B cell (primary cell): ENCODE results near the gene PSD. TPM values are rescaled to one million over a fixed set of nuclear protein-coding genes. Genes with fewer than 3 reads are reported as not detected.

Experiments used
- ATAC-seq: fragments of 200-7000 bp; cut with Tn5 transposase; one replicate; pipeline ENCODE4 v1.10.0; 2021; ENCODE audit warnings: low read depth, mild to moderate bottlenecking, moderate number of reproducible peaks, moderate library complexity
- CTCF ChIA-PET: fragments of 350-600 bp; sonication (Branson Sonifier 250); formaldehyde crosslinking; loops from one replicate; lab custom pipeline; 2021; ENCODE audit warnings: antibody characterized with exemption, inconsistent platforms; lab: Charles Lee
- POLR2A ChIA-PET: fragments of 350-600 bp; sonication (Branson Sonifier 250); formaldehyde crosslinking; loops from one replicate; lab custom pipeline; 2021; ENCODE audit warnings: antibody characterized with exemption; lab: Charles Lee
- DNase-seq: peaks from one replicate; pipeline ENCODE4 v3.0.0; 2013
- H2AFZ ChIP-seq: 2 replicates; pipeline ENCODE4 v1.6.1; 2012; ENCODE audit warnings: mild to moderate bottlenecking, low read depth, low read length; ENCODE audit not compliant: insufficient read depth, poor library complexity, severe bottlenecking
- H3K27ac ChIP-seq, 2 donors: 1 replicate in 1 of 2; 2 replicates in 1 of 2; pipeline ENCODE4 v1.5.1; 2012 to 2013; ENCODE audit warnings: low read length in 2 of 2, mild to moderate bottlenecking in 2 of 2, moderate library complexity in 1 of 2
- H3K27me3 ChIP-seq, 4 experiments: fragments of 200-600 bp in 1 of 4; sonication (generic) in 1 of 4; replicated peaks in 1 of 4; 1 replicate in 2 of 4; 2 replicates in 2 of 4; pipeline versions ENCODE4 v1.6.1 to v1.7.0; 2013 to 2016; ENCODE audit warnings: low read length in 3 of 4, mild to moderate bottlenecking in 2 of 4, mixed read lengths in 1 of 4, moderate library complexity in 1 of 4; ENCODE audit not compliant: insufficient read depth in 4 of 4, control insufficient read depth in 3 of 4; ENCODE audit errors: control extremely low read depth in 1 of 4
- H3K36me3 ChIP-seq, 2 experiments: replicated peaks in 1 of 2; 1 replicate in 1 of 2; 2 replicates in 1 of 2; pipeline versions ENCODE4 v1.6.1 to v1.7.1; 2013; ENCODE audit warnings: low read length in 1 of 2; ENCODE audit not compliant: insufficient read depth in 2 of 2, control insufficient read depth in 1 of 2; ENCODE audit errors: control extremely low read depth in 1 of 2, extremely low read depth in 1 of 2
- H3K4me1 ChIP-seq, 2 donors: fragments of 200-600 bp in 1 of 2; sonication (generic) in 1 of 2; 1 replicate in 1 of 2; 2 replicates in 1 of 2; pipeline versions ENCODE4 v1.5.1 to v1.6.1; 2013 to 2017; ENCODE audit warnings: low read length in 2 of 2; ENCODE audit not compliant: control insufficient read depth in 2 of 2, insufficient read depth in 2 of 2
- H3K4me2 ChIP-seq: replicated peaks from 2 replicates; pipeline ENCODE3; 2012; ENCODE audit warnings: mild to moderate bottlenecking, low read depth, low read length; ENCODE audit not compliant: poor library complexity, severe bottlenecking
- H3K4me3 ChIP-seq, 5 experiments: fragments of 200-600 bp in 1 of 5; sonication (generic) in 1 of 5; 1 replicate in 3 of 5; 2 replicates in 2 of 5; pipeline versions ENCODE4 v1.5.1 to v1.7.0; 2011 to 2016; ENCODE audit warnings: low read length in 4 of 5, mild to moderate bottlenecking in 4 of 5, low read depth in 2 of 5, control low read depth in 1 of 5, moderate library complexity in 1 of 5; ENCODE audit not compliant: insufficient read depth in 1 of 5; ENCODE audit errors: control extremely low read depth in 1 of 5, extremely low read depth in 1 of 5
- H3K79me2 ChIP-seq: fragments of 200-600 bp; sonication (generic); one replicate; pipeline ENCODE4 v1.6.0; 2016; ENCODE audit warnings: low read length; ENCODE audit not compliant: control insufficient read depth, insufficient read depth
- H3K9ac ChIP-seq: fragments of 200-600 bp; sonication (generic); 2 replicates; pipeline ENCODE4 v1.6.1; 2017; ENCODE audit warnings: mild to moderate bottlenecking, low read length, moderate library complexity
- H3K9me3 ChIP-seq, 3 donors: one replicate each; pipeline versions ENCODE4 v1.6.1 to v1.7.1; 2013; ENCODE audit warnings: low read length in 2 of 3; ENCODE audit not compliant: control insufficient read depth in 2 of 3, insufficient read depth in 1 of 3; ENCODE audit errors: control extremely low read depth in 1 of 3
- H4K20me1 ChIP-seq: 2 replicates; pipeline ENCODE4 v1.6.0; 2012; ENCODE audit warnings: mild to moderate bottlenecking, low read length; ENCODE audit not compliant: insufficient read depth, control insufficient read depth, poor library complexity, severe bottlenecking
- H3K27ac Mint-ChIP-seq: one replicate; pipeline ENCODE4 v1.8.0; 2021; ENCODE audit warnings: mixed read lengths
- H3K27me3 Mint-ChIP-seq: one replicate; pipeline ENCODE4 v1.8.0; 2021; ENCODE audit warnings: mixed read lengths
- H3K4me1 Mint-ChIP-seq: one replicate; pipeline ENCODE4 v1.8.0; 2021; ENCODE audit warnings: mixed read lengths
- H3K4me3 Mint-ChIP-seq: one replicate; pipeline ENCODE4 v1.8.0; 2021; ENCODE audit warnings: mixed read lengths
- H3K9me3 Mint-ChIP-seq: one replicate; pipeline ENCODE4 v1.8.0; 2022; ENCODE audit warnings: mixed read lengths; ENCODE audit not compliant: insufficient read depth
- CTCF ChIP-seq: fragments of 200-600 bp; IDR thresholded peaks from one replicate; pipeline ENCODE4 v1.8.0; 2022; ENCODE audit warnings: antibody characterized with exemption, mild to moderate bottlenecking
- EZH2 ChIP-seq: IDR thresholded peaks from 2 replicates; pipeline ENCODE4 v1.6.1; 2012; ENCODE audit warnings: borderline replicate concordance, low read depth, mild to moderate bottlenecking, moderate library complexity, low read length; ENCODE audit not compliant: insufficient read depth, poor library complexity, severe bottlenecking
- WGBS: methylation state at CpG from one replicate; pipeline ENCODE4 v1.1.5; 2013; ENCODE audit warnings: missing lambda C conversion rate; ENCODE audit not compliant: insufficient coverage; 5-methylcytosine and 5-hydroxymethylcytosine counted together
- intact Hi-C: fragments of 100-400 bp; cut with micrococcal nuclease; formaldehyde crosslinking; loops from one replicate; pipeline ENCODE4 v1.10.0; 2022
- polyA plus RNA-seq: library from polyadenylated mRNA; depleted of rRNA; stranded (reverse); fragments of >200 nt; gene quantifications from 2 replicates; pipeline ENCODE4 v1.2.3, GENCODE V29; 2012
- total RNA-seq, 2 donors: library from RNA; stranded (reverse); fragments of 120-200 nt in 1 of 2; gene quantifications; 1 replicate in 1 of 2; 2 replicates in 1 of 2; pipeline versions ENCODE4 v1.2.3 to v1.2.4, GENCODE V29; 2013 to 2022

PSD gene
- total and polyA plus RNA-seq, 2 donors (not counting 1 experiment from before 2014, with no cell fraction given) = 0.52 to 0.81 TPM

- no peak for DNase-seq
- H3K27me3 Mint-ChIP-seq = peaks cover 60% of the 10 kb centered on the region
Observed at GRCh38 chr10:102414749-102415148, 3.8 kb downstream of the PSD start.

More at GRCh38 chr10:102414749-102415148, 3.8 kb downstream of the PSD start:
- Histone ChIP-seq H3K9me3 (peaks cover 0 to 26% (median 0%) of the 10 kb centered on the region in 3 donors), H3K4me3 (no peak overlapping the region), H3K27ac (no peak overlapping the region), H2AFZ (no peak overlapping the region), H3K9ac (no peak overlapping the region), H4K20me1 (peaks cover under 1% of the 10 kb centered on the region), H3K4me1 (peaks cover 30% of the 10 kb centered on the region in 2 donors), H3K36me3 (no peaks in the 10 kb centered on the region), H3K79me2 (no peaks in the 10 kb centered on the region), H3K4me2 (no peak overlapping the region), H3K27me3 (peaks cover 0 to 90% (median 50%) of the 10 kb centered on the region in 4 experiments)
- intact Hi-C loops = no loop called here
- peaks cover 33% of the 10 kb centered on the region for H3K4me1 Mint-ChIP-seq
- ChIA-PET POLR2A (interaction anchor here (0.6 kb wide), 1 partner anchor 20 kb away, joined by 4 read pairs; no protein-coding TSS in a partner anchor), CTCF (interaction anchor here (0.6 to 1.2 kb wide), 4 partner anchors 11 to 50 kb away, joined by 3 to 4 read pairs (median 3); no protein-coding TSS in a partner anchor)
- H3K27ac Mint-ChIP-seq = no peak overlapping the region
- 49% methylated on average over 20 of the region's 20 CpGs for WGBS
- TF ChIP-seq CTCF (no peak), EZH2 (no peak)
- no peaks in the 10 kb centered on the region for H3K9me3 Mint-ChIP-seq
- ATAC-seq = no peak
- no peak overlapping the region for H3K4me3 Mint-ChIP-seq
